HEK293 (cell line): ENCODE data around the gene SMPX.

Source experiments
- CTCF ChIA-PET: fragments of 350-600 bp; formaldehyde crosslinking; extraction: SDS; loops from one replicate; lab custom pipeline; 2021; ENCODE audit warnings: antibody characterized with exemption; lab: Yijun Ruan, JAX
- POLR2A ChIA-PET: fragments of 300-600 bp; formaldehyde crosslinking; extraction: SDS; loops from one replicate; lab custom pipeline; 2020; ENCODE audit warnings: antibody characterized with exemption, inconsistent platforms; lab: Yijun Ruan, JAX
- H3K27ac ChIP-seq: fragments of 200-500 bp; sonication (Bioruptor generic); 2 replicates; pipeline ENCODE4 v1.5.1; 2014; ENCODE audit warnings: low read depth, low read length, control low read depth, inconsistent platforms; ENCODE audit errors: extremely low read depth
- H3K36me3 ChIP-seq, 2 experiments: fragments of 200-500 bp in 1 of 2; sonication (Bioruptor generic) in 1 of 2; 1 replicate in 1 of 2; 2 replicates in 1 of 2; pipeline ENCODE4 v1.5.1; 2014 to 2017; ENCODE audit warnings: inconsistent platforms in 2 of 2, low read length in 2 of 2; ENCODE audit not compliant: control insufficient read depth in 2 of 2, insufficient read depth in 1 of 2
- H3K4me1 ChIP-seq: fragments of 200-500 bp; sonication (Bioruptor generic); 2 replicates; pipeline ENCODE4 v1.5.1; 2014; ENCODE audit warnings: mild to moderate bottlenecking, low read length, inconsistent platforms; ENCODE audit not compliant: control insufficient read depth, insufficient read depth
- H3K4me3 ChIP-seq: 2 replicates; pipeline ENCODE4 v1.5.1; 2011; ENCODE audit warnings: low read depth, mild to moderate bottlenecking, control low read depth, low read length, moderate library complexity
- H3K9me3 ChIP-seq: fragments of 200-500 bp; sonication (Bioruptor generic); 2 replicates; pipeline ENCODE4 v1.5.1; 2014; ENCODE audit warnings: low read depth, low read length, inconsistent platforms; ENCODE audit not compliant: control insufficient read depth, insufficient read depth
- HOXD13 ChIP-seq: sonication (generic); formaldehyde crosslinking; IDR thresholded peaks from 2 replicates; pipeline ENCODE4 v1.8.0; 2022; ENCODE audit warnings: missing genetic modification reagents, borderline replicate concordance
- OSR2 ChIP-seq: fragments of 450-650 bp; formaldehyde crosslinking; IDR thresholded peaks from 2 replicates; pipeline ENCODE4 v1.5.1; 2016; ENCODE audit warnings: missing biosample characterization, missing genetic modification characterization
- SP2 ChIP-seq: fragments of 450-650 bp; formaldehyde crosslinking; IDR thresholded peaks from 2 replicates; pipeline ENCODE4 v1.5.1; 2016; ENCODE audit warnings: missing biosample characterization, missing genetic modification characterization
- ZNF2 ChIP-seq: fragments of 450-650 bp; formaldehyde crosslinking; IDR thresholded peaks from 2 replicates; pipeline ENCODE4 v1.5.1; 2016; ENCODE audit warnings: missing biosample characterization, missing genetic modification characterization
- ZNF311 ChIP-seq: fragments of 450-650 bp; formaldehyde crosslinking; IDR thresholded peaks from 2 replicates; pipeline ENCODE4 v1.5.1; 2017; ENCODE audit warnings: missing biosample characterization, missing genetic modification characterization, borderline replicate concordance
- ZNF394 ChIP-seq: fragments of 450-650 bp; formaldehyde crosslinking; IDR thresholded peaks from 2 replicates; pipeline ENCODE4 v1.5.1; 2016; ENCODE audit warnings: missing biosample characterization, missing genetic modification characterization, mild to moderate bottlenecking, moderate library complexity, borderline replicate concordance
- ZNF433 ChIP-seq: fragments of 450-650 bp; formaldehyde crosslinking; IDR thresholded peaks from 2 replicates; pipeline ENCODE4 v1.5.1; 2016; ENCODE audit warnings: missing biosample characterization, missing genetic modification characterization, low read depth
- ZNF473 ChIP-seq: fragments of 450-650 bp; formaldehyde crosslinking; IDR thresholded peaks from 2 replicates; pipeline ENCODE4 v1.5.1; 2017; ENCODE audit warnings: missing biosample characterization, missing genetic modification characterization
- ZNF514 ChIP-seq: fragments of 450-650 bp; formaldehyde crosslinking; IDR thresholded peaks from 2 replicates; pipeline ENCODE4 v1.5.1; 2016; ENCODE audit warnings: missing biosample characterization, missing genetic modification characterization
- ZNF548 ChIP-seq: fragments of 450-650 bp; formaldehyde crosslinking; IDR thresholded peaks from 2 replicates; pipeline ENCODE4 v1.5.1; 2016; ENCODE audit warnings: missing biosample characterization, missing genetic modification characterization
- ZNF610 ChIP-seq: fragments of 450-650 bp; formaldehyde crosslinking; IDR thresholded peaks from 2 replicates; pipeline ENCODE4 v1.5.1; 2016; ENCODE audit warnings: missing biosample characterization, missing genetic modification characterization, borderline replicate concordance
- ZNF660 ChIP-seq: fragments of 450-650 bp; IDR thresholded peaks from 2 replicates; pipeline ENCODE4 v1.5.1; 2018; ENCODE audit warnings: missing biosample characterization, mild to moderate bottlenecking, missing genetic modification characterization
- TF ChIP-seq, protein P1 (sequence below): fragments of 450-650 bp; formaldehyde crosslinking; IDR thresholded peaks from 2 replicates; pipeline ENCODE4 v1.5.1; 2016; ENCODE audit warnings: missing biosample characterization, missing genetic modification characterization
- TF ChIP-seq, protein P2 (sequence below): fragments of 450-650 bp; IDR thresholded peaks from 2 replicates; pipeline ENCODE4 v1.5.1; 2018; ENCODE audit warnings: missing biosample characterization, missing genetic modification characterization
- TF ChIP-seq, protein P3 (sequence below): fragments of 450-650 bp; formaldehyde crosslinking; IDR thresholded peaks from 2 replicates; pipeline ENCODE4 v1.5.1; 2016; ENCODE audit warnings: missing biosample characterization, missing genetic modification characterization
- TF ChIP-seq, protein P4 (sequence below): fragments of 450-650 bp; formaldehyde crosslinking; IDR thresholded peaks from 2 replicates; pipeline ENCODE4 v1.5.1; 2016; ENCODE audit warnings: missing biosample characterization, missing genetic modification characterization
- TF ChIP-seq, protein P5 (sequence below): fragments of 450-650 bp; IDR thresholded peaks from 2 replicates; pipeline ENCODE4 v1.5.1; 2018; ENCODE audit warnings: missing biosample characterization, mild to moderate bottlenecking, missing genetic modification characterization
- TF ChIP-seq, protein P6 (sequence below): fragments of 450-650 bp; formaldehyde crosslinking; IDR thresholded peaks from 2 replicates; pipeline ENCODE4 v1.5.1; 2016; ENCODE audit warnings: missing biosample characterization, missing genetic modification characterization

The SMPX gene

DNA sequence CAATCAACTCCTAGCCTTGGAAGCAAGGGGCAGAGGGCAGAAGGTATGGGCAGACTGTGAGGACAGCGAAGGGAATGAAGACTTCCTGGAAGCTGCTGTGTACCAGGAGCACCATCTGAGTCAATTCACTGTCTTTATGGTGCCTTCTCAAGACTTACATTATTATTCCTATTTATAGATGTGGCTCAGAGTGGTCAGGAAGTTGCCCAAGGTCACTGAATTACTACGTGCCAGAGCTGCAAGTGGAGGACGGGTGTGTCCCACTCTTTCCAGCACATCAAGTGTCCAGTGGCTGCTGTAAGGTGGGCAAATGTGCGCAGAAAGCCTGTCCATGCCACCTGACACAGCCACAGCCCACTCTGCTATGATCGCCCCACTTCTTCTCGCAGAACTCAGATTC, 32.0 kb downstream of the SMPX start:
- Histone ChIP-seq H3K27ac (no peak overlapping the region), H3K4me1 (no peaks in the 10 kb centered on the region), H3K36me3 (no peaks in the 10 kb centered on the region), H3K4me3 (no peak overlapping the region), H3K9me3 (no peaks in the 10 kb centered on the region)
- TF ChIP-seq ZNF473 (tag by site-specific recombination), result no peak
- TF ChIP-seq SP2 (tag by site-specific recombination), result no peak
- ChIA-PET CTCF (interaction anchor here (0.5 to 3.4 kb wide), 23 partner anchors 8 to 1198 kb away, joined by 3 to 17 read pairs (median 3); no protein-coding TSS in a partner anchor), POLR2A (interaction anchor here (1.1 kb wide), 1 partner anchor 352 kb away, joined by 3 read pairs; the partner anchor contains the start of gene CNKSR2)

DNA sequence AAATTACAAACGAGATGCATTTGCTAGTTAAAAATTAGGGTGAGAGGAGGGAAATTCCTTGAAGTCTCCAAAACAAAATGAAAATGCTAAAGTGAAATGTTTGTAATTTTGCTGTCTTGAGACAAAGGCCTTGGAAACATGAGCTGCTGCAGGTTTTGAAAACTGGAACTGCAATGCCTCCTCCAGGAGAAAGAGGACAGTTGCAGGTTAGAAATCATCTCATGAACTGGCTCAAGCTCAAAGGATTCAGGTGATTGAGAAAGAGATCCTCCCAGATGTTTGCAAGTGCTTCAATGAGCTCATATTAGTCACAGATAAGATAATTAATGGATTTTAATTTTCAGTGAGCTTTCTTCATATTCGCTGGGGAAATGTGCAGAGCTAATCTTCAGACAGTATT, 32.4 kb downstream of the SMPX start:
- POLR2A ChIA-PET, result interaction anchor here (1.1 kb wide), 1 partner anchor 351 kb away, joined by 3 read pairs; the partner anchor contains the start of gene CNKSR2
- TF ChIP-seq, protein P1, sequence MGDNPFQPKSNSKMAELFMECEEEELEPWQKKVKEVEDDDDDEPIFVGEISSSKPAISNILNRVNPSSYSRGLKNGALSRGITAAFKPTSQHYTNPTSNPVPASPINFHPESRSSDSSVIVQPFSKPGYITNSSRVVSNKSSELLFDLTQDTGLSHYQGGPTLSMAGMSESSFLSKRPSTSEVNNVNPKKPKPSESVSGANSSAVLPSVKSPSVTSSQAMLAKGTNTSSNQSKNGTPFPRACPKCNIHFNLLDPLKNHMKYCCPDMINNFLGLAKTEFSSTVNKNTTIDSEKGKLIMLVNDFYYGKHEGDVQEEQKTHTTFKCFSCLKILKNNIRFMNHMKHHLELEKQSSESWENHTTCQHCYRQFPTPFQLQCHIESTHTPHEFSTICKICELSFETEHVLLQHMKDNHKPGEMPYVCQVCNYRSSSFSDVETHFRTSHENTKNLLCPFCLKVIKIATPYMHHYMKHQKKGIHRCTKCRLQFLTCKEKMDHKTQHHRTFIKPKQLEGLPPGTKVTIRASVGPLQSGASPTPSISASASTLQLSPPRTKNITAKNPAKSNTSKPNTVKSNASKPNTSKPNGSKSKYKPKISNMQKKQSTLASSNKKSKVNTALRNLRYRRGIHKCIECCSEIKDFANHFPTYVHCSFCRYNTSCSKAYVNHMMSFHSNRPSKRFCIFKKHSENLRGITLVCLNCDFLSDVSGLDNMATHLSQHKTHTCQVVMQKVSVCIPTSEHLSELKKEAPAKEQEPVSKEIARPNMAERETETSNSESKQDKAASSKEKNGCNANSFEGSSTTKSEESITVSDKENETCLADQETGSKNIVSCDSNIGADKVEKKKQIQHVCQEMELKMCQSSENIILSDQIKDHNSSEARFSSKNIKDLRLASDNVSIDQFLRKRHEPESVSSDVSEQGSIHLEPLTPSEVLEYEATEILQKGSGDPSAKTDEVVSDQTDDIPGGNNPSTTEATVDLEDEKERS, result no peak
- TF ChIP-seq, protein P2, sequence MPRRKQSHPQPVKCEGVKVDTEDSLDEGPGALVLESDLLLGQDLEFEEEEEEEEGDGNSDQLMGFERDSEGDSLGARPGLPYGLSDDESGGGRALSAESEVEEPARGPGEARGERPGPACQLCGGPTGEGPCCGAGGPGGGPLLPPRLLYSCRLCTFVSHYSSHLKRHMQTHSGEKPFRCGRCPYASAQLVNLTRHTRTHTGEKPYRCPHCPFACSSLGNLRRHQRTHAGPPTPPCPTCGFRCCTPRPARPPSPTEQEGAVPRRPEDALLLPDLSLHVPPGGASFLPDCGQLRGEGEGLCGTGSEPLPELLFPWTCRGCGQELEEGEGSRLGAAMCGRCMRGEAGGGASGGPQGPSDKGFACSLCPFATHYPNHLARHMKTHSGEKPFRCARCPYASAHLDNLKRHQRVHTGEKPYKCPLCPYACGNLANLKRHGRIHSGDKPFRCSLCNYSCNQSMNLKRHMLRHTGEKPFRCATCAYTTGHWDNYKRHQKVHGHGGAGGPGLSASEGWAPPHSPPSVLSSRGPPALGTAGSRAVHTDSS (tag by site-specific recombination), result no peak
- TF ChIP-seq ZNF433 (tag by site-specific recombination) (no peak), OSR2 (tag by site-specific recombination) (no peak), ZNF2 (no peak), ZNF394 (no peak), HOXD13 (CRISPR knock-in tag) (no peak), ZNF514 (tag by site-specific recombination) (no peak), ZNF311 (tag by site-specific recombination) (no peak), ZNF660 (tag by site-specific recombination) (no peak), ZNF610 (no peak), ZNF548 (tag by site-specific recombination) (no peak)
- TF ChIP-seq, protein P3, sequence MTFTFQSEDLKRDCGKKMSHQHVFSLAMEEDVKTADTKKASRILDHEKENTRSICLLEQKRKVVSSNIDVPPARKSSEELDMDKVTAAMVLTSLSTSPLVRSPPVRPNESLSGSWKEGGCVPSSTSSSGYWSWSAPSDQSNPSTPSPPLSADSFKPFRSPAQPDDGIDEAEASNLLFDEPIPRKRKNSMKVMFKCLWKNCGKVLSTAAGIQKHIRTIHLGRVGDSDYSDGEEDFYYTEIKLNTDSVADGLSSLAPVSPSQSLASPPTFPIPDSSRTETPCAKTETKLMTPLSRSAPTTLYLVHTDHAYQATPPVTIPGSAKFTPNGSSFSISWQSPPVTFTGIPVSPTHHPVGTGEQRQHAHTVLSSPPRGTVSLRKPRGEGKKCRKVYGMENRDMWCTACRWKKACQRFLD, result no peak
- TF ChIP-seq, protein P4, sequence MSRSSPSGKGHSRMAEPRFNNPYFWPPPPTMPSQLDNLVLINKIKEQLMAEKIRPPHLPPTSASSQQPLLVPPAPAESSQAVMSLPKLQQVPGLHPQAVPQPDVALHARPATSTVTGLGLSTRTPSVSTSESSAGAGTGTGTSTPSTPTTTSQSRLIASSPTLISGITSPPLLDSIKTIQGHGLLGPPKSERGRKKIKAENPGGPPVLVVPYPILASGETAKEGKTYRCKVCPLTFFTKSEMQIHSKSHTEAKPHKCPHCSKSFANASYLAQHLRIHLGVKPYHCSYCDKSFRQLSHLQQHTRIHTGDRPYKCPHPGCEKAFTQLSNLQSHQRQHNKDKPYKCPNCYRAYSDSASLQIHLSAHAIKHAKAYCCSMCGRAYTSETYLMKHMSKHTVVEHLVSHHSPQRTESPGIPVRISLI (tag by site-specific recombination), result no peak
- TF ChIP-seq, protein P5, sequence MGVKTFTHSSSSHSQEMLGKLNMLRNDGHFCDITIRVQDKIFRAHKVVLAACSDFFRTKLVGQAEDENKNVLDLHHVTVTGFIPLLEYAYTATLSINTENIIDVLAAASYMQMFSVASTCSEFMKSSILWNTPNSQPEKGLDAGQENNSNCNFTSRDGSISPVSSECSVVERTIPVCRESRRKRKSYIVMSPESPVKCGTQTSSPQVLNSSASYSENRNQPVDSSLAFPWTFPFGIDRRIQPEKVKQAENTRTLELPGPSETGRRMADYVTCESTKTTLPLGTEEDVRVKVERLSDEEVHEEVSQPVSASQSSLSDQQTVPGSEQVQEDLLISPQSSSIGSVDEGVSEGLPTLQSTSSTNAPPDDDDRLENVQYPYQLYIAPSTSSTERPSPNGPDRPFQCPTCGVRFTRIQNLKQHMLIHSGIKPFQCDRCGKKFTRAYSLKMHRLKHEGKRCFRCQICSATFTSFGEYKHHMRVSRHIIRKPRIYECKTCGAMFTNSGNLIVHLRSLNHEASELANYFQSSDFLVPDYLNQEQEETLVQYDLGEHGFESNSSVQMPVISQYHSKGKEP (tag by site-specific recombination), result no peak
- TF ChIP-seq, protein P6, sequence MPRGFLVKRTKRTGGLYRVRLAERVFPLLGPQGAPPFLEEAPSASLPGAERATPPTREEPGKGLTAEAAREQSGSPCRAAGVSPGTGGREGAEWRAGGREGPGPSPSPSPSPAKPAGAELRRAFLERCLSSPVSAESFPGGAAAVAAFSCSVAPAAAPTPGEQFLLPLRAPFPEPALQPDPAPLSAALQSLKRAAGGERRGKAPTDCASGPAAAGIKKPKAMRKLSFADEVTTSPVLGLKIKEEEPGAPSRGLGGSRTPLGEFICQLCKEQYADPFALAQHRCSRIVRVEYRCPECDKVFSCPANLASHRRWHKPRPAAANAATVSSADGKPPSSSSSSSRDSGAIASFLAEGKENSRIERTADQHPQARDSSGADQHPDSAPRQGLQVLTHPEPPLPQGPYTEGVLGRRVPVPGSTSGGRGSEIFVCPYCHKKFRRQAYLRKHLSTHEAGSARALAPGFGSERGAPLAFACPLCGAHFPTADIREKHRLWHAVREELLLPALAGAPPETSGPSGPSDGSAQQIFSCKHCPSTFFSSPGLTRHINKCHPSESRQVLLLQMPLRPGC (tag by site-specific recombination), result no peak
- CTCF ChIA-PET, result interaction anchor here (0.5 to 3.4 kb wide), 27 partner anchors 9 to 1198 kb away, joined by 3 to 17 read pairs (median 3); no protein-coding TSS in a partner anchor
- H3K9me3 ChIP-seq, result no peaks in the 10 kb centered on the region
- H3K4me3 ChIP-seq, result no peak overlapping the region
- no peaks in the 10 kb centered on the region for H3K4me1 ChIP-seq
- H3K27ac ChIP-seq, result no peak overlapping the region
- H3K36me3 ChIP-seq, result no peaks in the 10 kb centered on the region
